Stimulated activated naive CD4-positive, alpha-beta T cell treated with Interleukin-2 at 50 U/mL for 16 hours (primary cell): Measurements from ENCODE around the gene TPRX1.
A peak's percentile ranks its signal among the peaks of the same experiment; 100 is the strongest.
"Not testable (repeated sequence)": the region's sequence is repeated elsewhere in the genome, so short reads cannot be mapped to it uniquely, and the experiment has no call there.

Experiments
- DNase-seq: peaks from one replicate; lab custom pipeline; 2025; lab: John Stamatoyannopoulos, UW

The TPRX1 gene

DNA sequence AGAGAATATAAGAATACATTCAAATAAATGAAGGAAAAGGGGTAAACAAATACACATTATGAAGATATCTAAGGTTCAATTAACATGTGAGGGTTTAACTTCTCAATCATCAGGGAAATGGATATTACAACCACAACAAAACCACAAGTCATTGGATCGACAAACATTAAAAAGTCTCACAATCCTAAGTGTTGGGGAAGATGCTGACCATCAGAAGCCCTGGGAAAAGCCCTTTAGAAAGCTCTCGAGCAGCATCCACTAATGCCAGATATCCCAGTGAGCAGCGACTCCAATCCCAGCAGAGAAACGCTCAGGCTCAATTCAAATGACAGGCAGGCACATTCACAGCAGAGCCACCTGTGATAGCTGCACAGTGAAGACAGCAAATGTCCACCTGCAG is 3.1 kb downstream of the TPRX1 start:
- no peak for DNase-seq

DNA sequence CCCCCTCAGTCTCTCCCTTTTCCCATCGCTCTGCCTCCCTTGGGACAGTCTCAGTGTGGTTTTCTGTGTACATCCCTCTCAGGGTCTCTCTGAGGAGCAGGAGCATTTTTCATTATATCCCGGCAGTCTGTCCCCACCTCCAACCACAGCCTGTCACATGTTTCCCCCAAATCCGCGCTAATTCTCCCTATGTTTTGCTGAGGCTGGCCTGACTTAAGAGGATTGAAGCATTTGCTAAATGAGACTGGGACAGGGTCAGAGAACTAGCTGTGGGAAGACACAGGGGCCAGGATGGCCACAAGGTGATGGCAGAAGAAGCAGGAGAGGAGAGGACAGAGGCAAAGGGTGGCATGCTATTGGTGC is 5.5 kb downstream of the TPRX1 start:
- no peak for DNase-seq

DNA sequence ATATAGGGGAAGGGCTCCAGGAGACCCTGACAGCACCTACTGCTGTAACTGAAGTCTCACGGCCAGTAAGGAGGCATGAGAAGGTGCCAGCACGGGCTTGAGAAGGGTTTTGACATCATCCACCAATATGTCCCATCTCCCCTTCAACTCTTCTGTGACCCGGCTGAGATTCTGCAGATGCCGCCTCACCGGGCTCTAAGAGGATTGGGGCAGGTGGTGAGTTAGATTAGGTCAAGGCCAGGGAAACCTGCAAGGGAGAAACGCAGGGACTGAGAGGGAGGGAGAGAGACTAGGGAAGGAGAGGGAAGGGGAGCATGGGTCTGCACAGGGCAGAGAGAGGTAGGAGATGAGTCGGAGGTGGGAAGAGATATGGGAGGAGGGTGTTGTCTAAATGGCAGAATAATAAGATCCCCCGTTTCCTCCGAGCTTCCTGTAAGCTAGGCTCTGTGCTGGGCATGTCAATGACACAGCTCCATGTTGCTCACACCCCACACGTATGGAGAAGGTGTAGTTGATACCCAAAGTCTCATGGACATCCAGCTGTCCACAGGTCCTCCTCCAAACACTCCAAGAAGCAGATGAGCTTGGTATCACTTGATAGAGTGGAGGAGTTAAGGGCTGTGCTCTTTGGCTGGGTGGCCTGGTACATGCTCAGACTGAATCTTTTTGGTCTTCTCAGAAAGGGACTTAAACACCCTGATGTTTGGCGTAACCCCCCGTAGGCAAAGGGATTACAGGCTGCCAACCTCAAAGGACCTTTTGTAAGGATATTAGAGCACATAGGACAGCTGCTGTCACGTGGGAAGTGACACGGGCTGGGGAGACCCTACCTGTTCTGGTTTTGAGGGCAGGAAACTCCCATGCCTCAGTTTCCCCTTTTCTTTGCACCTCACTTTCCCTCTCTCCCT is 6.1 kb downstream of the TPRX1 start:
- DNase-seq = no peak

DNA sequence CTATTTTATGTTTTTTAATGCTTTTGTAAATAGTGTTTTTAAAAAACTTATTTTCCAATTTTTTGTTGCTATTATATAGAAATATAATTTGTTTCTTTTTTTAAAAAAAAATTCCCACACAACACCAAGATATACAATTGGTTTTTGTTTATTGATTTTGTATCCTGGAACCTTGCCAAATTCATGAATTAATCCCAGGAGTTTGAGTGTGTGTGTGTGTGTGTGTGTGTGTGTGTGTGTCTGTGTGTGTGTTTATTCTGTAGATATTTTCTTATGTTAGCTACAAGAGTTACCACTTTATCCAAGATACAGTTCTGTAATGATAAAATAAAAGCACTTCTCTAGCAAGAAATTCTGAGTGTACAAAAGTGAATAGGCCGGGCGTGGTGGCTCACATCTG is 7.6 kb downstream of the TPRX1 start:
- DNase-seq = no peak

DNA sequence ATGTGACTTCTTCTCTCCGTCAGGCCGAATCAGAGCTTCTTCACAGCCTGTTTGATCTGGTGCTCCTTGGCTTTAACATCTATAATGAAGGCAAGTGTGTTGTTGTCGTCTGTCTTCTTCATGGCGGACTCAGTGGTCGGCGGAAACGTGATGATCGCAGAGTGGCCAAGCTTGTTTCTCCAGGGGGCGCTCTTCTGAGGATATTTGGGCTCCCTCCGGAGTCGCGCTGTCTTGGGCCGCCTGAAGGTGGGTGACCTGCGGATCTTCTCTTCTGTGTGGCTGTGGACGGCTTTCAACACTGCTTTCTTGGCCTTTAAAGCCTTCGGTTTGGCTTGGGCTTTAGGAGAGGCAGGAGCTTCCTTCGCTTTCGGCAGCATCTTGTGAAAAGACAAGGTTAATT is 9.8 kb downstream of the TPRX1 start:
- DNase-seq = no peak

DNA sequence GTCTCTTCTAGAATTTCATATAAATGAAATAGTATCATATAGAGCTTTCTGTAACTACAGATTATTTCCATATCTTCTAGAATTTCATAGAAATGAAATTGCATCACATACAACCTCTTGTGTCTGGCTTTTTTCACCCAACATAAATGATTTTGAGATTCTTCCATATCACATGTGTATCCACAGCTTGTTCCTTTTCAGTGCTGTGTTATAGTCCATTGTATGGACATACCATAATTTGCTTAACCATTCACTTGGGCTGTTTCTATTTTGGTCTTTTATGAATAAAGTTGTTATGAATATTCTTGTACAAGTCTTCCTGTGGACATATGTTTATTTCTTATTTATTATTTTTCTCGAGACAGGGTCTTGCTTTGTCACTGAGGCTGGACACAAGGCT is 11.7 kb downstream of the TPRX1 start:
- no peak for DNase-seq

DNA sequence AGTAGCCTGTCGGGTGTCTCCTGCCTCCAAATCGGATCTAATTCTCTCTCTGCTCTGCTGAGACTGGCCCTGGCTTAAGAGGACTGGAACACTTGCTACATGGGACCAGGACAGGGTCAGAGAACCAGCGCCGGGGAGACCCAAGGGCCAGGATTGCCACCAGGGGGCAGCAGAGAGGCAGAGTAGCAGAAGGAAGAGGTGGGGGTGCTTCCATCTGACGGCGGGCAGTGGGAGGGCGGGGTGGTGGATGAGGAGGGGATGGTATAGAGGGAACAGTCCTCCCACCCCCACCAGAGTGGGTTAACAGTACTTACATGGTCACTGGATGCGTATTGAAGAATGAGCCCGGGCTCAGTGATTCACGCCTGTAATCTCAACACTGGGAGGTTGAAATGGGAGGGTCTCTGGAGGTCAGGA is 13.9 kb downstream of the TPRX1 start:
- DNase-seq = peak; percentile 82

DNA sequence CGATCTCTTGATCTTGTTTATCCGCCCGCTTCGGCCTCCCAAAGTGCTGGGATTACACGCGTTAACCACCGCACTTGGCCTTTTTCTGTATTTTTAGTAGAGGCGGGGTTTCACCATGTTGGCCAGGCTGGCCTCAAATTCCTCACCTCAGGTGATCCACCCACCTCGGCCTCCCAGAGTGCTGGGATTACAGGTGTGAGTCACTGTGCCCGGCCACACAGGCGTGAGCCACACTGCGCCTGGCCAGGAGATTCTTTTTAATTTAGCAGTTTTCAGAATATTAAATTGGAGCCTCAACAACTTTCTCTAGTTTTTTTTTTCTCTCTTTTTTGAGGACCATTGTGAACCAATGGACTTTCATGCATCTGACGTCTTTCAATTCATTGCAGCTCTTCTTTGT is 14.5 kb downstream of the TPRX1 start:
- not testable (repeated sequence) for DNase-seq

DNA sequence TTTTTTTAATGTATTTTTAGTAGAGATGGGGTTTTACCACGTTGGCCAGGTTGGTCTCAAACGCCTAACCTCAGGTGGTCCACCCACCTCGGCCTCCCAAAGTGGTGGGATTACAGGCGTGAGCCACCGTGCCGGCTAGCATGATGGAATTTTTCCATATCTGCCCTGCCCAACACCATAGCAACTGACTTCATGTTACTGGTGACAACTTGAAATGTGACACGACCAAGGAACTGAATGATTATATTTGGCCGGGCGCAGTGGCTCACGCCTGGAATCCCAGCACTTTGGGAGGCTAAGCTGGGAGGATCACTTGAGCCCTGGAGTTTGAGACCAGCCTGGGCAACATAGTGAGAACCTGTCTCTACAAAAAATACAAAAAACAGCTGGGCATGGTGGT is 17.0 kb downstream of the TPRX1 start:
- not testable (repeated sequence) for DNase-seq

DNA sequence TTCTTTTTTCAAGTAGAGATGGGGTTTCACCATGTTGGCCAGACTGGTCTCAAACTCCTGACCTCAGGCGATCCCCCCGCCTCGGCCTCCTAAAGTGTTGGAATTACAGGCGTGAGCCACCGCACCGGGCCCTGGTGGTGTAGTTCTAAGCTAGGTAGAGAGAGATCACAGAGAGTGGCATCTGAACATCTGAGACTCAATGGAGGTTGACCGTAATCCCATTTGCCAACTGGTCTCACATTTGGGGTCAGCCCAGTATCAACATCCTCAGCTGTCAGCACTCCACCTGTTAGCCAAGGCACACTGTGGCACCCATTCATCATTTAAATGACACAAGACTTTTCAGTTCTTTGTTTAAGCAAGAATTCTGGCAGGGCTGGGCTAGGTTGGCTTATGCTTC is 17.8 kb downstream of the TPRX1 start:
- no peak for DNase-seq

DNA sequence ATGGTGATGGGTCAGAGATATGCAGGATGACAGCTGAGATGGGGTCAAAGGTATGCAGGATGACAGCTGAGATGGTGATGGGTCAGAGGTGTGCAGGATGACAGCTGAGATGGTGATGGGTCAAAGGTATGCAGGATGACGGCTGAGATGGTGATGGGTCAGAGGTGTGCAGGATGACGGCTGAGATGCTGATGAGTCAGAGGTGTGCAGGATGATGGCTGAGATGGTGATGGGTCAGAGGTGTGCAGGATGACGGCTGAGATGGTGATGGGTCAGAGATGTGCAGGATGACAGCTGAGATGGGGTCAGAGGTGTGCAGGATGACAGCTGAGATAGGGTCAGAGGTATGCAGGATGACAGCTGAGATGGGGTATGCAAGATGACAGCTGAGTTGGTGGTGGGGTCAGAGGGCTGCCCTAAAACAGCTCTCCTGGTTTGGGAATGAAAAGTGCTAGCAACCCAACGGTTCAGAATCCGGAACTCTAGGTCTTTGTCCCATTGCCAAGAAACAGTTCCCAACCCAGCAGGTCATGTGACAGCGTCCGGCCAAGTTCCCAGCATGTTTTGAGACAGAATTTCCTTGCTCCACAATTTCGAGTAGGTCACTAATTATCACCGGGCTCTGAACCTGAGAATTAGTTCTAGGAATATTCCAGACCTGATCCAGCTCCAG is 22.6 kb downstream of the TPRX1 start:
- DNase-seq = no peak

DNA sequence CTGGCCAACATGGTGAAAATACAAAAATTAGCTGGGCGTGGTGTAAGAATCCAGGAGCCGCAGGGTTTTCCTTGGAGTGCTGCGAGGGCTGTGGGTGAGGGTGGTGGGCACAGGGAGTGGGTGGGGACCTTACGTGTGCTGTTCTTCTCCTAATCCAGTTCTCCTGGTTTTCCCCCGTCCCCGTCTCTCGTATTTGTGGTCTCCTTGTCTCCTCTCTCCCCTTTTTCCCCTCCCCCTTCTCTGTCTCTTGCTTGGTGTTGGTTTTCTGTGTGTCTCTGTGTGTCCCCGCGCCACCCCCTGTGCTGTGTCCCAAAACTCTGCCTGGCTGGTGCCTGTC is 24.2 kb downstream of the TPRX1 start:
- DNase-seq = no peak

DNA sequence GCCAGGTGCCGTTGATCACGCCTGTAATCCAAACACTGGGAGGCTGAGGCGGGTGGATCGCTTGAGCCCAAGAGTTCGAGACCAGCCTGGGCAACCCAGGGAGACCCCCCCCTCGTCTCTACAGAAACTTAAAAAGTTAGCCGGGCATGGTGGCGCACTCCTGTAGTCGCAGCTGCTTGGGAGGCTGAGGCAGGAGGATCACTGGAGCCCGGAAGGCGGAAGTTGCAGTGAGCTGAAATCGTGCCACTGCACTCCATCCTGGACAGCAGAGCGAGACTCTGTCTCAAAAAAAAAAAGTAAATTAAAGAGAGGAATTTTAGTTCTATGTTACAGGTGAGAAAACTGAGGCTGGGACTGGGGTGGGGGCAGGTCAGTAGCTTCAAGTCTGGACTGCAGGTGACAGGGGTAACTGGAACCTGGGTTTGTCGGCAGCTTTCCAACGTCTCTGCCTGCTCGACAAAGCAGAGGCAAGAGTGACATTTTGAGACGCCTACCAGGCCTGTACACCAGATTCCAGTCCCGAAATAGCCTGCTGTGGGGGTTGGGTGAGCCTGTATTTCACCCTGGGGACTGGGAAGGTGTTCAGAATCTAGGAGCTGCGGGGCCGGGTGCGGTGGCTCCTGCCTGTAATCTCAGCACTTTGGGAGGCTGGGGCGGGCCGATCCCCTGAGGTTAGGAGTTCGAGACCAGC is 24.7 kb downstream of the TPRX1 start:
- no peak for DNase-seq

DNA sequence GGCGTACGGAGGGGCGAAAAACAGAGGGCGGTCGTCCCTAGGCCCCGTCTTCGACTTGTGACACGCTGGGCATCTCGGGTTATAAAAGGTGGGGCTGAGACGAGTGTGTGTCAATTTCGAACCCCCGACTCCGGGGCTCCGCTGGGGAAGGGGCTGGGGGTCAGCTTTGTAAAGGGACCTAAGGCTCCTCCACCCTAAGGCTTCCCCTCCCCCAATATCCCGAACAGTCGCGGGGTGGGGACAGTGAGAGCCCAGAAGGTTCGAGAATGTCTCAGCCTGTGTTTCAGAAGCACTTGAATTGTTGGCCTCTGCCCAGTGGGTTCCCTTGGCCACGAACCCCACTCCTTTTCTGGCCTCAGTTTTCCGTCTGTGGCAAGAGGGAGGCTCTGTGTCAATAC is 25.4 kb downstream of the TPRX1 start:
- DNase-seq = no peak

DNA sequence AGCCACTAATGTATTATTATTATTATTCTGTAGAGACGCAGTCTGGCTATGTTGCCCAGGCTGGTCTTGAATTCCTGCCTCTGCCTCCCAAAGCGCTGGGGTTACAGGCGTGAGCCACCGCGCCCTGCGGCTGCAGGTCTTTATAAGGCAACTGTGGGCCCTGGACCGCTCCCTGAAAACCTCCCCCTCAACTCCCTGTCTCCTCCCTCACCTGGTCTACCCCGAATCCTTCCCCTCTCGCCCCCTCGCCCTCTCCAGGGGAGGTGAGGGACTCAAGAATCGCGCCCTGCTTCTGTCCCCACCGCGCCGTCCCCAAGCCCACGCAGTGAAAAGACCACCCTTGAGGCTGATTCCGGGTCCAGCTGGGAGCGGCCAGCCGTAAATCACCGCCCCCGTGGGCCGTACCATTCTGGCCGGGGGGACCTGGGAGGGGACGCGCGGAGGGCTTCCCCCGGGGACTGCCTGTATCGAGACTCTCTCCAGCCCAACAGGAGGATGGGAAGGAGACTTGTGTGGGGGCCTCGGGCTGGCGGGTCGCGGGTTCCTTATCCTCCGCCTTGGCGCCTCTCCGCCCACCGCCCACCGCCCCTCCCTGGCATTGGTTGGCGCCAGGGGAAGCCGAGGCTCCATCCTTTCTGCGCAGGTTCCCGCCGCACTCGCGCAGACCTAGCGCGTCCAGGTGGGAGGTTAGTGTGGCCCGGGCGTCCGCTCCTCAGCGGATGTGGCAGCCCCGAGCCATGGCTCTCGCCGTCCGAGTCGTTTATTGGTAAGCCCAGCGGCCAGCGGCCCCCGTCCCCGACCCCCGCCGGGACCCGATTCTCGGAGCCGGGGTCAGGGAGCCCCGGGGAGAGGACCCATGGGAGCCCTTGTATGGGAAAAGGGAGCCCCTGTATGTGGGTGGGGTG is 26.1 kb downstream of the TPRX1 start, which contains the start of gene SELENOW:
SELENOW (plus strand) TSS at position 655 of the 905 bp plus-strand sequence; CDS start at position 738, 83 bp downstream.
- DNase-seq = peak; percentile 80

DNA sequence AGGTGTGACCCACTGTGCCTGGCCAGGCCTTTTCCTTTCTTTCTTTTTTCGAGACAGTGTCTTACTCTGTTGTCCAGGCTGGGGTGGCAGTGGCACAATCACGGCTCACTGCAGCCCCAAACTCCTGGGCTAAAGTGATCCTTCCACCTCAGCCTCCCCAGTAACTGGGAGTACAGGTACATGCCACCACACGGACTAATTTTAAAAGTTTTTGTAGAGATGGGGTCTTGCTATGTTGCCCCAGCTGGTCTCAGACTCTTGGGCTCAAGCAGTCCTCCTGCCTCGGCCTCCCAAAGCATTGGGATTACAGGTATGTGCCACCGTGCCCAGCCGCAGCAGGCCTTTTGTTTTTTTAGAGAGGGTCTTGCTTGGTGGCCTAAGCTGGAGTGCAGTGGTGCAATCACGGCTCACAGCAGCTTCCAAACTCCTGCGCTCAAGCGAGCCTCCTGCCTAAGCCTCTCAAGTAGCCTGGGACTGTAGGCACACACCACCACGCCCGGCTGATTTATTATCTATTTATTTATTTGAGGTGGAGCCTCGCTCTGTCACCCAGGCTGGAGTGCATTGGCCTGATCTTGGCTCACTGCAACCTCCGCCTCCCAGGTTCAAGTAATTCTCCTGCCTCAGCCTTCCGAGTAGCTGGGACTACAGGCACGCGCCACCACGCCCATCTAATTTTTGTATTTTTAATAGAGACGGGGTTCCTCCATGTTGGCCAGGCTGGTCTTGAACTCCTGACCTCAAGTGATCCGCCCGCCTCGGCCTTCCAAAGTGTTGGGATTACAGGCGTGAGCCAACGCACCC is 26.9 kb downstream of the TPRX1 start:
- DNase-seq = not testable (repeated sequence)

DNA sequence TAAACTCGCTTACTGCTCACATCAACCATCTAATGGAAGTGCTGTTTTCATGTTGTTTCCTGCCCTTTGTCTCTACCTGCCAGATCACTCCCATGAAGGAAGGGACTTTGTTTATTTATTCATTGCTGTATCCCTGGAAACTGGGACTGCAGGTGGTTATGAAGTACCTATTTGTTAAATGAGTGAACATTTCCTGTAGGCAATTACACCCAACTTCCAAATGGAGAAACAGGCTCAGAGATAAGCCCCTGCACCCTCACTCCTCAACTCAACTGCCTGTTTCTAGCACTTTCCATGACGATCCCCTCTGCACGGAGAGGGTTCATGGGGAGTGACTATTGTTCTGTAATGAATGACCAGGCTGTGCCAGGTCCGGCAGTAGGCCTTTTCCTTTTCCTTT is 27.8 kb downstream of the TPRX1 start:
- no peak for DNase-seq

DNA sequence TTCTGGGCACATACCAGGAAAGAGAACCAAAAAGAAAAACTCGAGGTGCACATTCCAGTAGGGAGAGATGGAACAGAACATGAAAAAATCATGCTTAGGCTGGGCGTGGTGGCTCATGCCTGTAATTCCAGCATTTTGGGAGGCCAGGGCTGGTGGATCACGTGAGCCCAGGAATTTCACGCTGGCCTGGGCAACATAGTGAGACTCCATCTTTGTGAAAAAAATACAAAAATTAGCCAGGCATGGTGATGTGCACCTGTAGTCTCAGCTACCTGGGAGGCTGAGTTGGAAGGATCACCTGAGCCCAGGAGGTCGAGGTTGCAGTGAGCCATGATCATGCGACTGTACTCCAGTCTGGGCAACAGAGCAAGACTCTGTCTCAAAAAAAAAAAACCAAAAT is 33.1 kb downstream of the TPRX1 start:
- DNase-seq = not testable (repeated sequence)

DNA sequence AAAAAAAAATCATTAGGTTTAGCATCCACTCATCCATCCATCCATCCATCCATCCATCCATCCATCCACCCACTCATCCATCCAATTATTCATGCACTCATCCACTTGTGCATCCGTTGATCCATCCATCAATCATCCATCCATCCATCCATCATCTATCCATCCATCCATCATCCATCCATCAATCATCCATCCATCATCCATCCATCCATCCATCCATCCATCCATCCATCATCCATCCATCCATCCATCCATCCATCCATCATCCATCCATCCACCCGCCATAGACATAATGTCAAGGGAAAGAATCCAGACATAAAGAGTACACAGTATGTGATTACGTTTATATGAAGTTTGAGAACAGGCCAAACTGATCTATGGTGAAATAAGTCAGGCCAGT is 34.8 kb downstream of the TPRX1 start:
- no peak for DNase-seq

DNA sequence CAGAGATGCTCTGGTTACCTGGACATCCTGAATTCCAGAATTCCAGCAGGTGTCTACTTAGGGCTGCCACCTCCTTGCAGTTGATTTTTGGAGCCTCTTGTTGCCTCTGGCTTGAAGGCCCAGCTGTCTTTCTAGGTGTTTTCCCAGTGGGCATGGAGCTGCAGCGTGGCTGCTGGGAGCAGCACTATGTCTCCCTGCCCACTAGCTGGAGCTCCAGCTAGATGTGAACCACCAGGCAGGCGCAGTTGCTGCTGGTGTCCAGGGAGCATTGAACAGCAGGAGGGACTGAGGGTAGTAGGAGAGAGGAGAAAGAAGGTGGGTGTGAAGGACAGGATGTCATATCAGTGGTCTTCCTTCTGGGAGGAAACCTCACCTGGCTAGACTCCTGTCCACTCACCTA is 35.7 kb downstream of the TPRX1 start:
- DNase-seq = no peak

DNA sequence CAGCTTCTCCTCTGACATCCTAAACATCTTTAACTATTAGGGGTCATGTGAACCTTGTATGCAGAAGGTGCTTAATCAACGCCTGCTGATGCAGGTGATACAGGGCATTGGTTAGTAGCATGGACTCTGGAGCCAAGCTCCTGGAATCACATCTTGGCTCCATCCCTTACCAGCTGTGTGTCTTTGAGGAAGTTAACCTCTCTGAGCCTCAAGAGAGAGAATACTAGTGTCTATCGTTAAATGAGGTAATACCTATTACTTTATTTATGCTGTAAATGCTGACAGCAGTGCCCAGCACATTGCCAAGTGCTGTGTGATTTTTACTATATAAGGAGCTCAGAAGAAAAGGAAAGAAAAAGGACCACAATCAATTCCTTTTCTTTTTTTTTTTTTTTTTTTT is 37.0 kb downstream of the TPRX1 start:
- DNase-seq = no peak
